ENCODE measurements around the gene C4orf36. TPM values are rescaled to one million over a fixed set of nuclear protein-coding genes. Genes with fewer than 3 reads are reported as not detected.

C4orf36 gene
- total and polyA plus RNA-seq, 2 of the 4 experiments (the other 2 are of a cell fraction), result 0.18 to 0.41 TPM

GRCh38 chr4:86831262-86832130 lies 60.7 kb downstream of the C4orf36 start:
- H3K4me3 ChIP-seq (ENCODE audit: insufficient read depth, low read depth, low read length), result no peak overlapping the region
- H4K5ac ChIP-seq (ENCODE audit: low read depth, low read length), result peak overlapping the region; percentile 44
- peak overlapping the region; percentile 88 for H4K91ac ChIP-seq (ENCODE audit: insufficient read depth, low read depth, low read length)
- intact Hi-C loops (cut with micrococcal nuclease) (loop anchor here (5.0 kb wide), 1 partner anchor 61 kb away; the partner anchor contains the start of gene C4orf36), in situ Hi-C loops (cut with MboI; ENCODE audit: low sequenced_read_pairs) (no loop called here), dilution Hi-C loops (cut with HindIII; ENCODE audit: low sequenced_read_pairs, unreplicated experiment) (no loop called here)
- H3K18ac ChIP-seq (ENCODE audit: low read depth, low read length), result peak overlapping the region; percentile 49
- H2AK9ac ChIP-seq (replicated peaks; ENCODE audit: low read depth, low read length, poor library complexity), result peak overlapping the region; percentile 30
- H3K9me1 ChIP-seq (ENCODE audit: insufficient read depth, low read length), result peaks cover 20% of the 10 kb centered on the region
- TF ChIP-seq FOS (IDR thresholded peaks at IDR 0.05; ENCODE audit: low read depth, low read length), result 0 out of 2 replicates have a peak, but pooled peaks have one; percentile 12
- TF ChIP-seq RCOR1 (IDR thresholded peaks at IDR 0.05; ENCODE audit: insufficient replicate concordance, low read length), result peak; percentile 32
- TF ChIP-seq USF2 (IDR thresholded peaks at IDR 0.05; ENCODE audit: low read depth, low read length), result no peak
- TF ChIP-seq MAFK (IDR thresholded peaks at IDR 0.05; ENCODE audit: low read depth, low read length), result 0 out of 2 replicates have a peak, but pooled peaks have one; percentile 20
- TF ChIP-seq NFE2L2 (IDR thresholded peaks at IDR 0.05; ENCODE audit: low read depth, low read length), result no peak
- peak; percentile 69 for TF ChIP-seq CEBPB (IDR thresholded peaks at IDR 0.05; ENCODE audit: low read depth, low read length)
- peak; percentile 61; the same call in 1 of the 2 replicates for TF ChIP-seq BHLHE40 (IDR thresholded peaks at IDR 0.05; ENCODE audit: low read depth, low read length)
- peak overlapping the region; percentile 95 for H2BK20ac ChIP-seq (ENCODE audit: low read depth, low read length)
- H3K4ac ChIP-seq (ENCODE audit: low read depth, low read length), result peak overlapping the region; percentile 89
- H3K9ac ChIP-seq (ENCODE audit: low read depth, low read length), result peak overlapping the region; percentile 21; the same call in 1 of the 2 replicates
- H3K23ac ChIP-seq (ENCODE audit: low read depth, low read length), result peak overlapping the region; percentile 87
- H3K56ac ChIP-seq (ENCODE audit: extremely low read depth, insufficient read depth, low read length), result peak overlapping the region; percentile 78
- H3K79me1 ChIP-seq (ENCODE audit: low read depth in 1 of 2, low read length in 2 of 2), result no peaks in the 10 kb centered on the region
- no TSS peak for BruUV-seq (replicated peaks)
- POLR2A ChIA-PET (ENCODE audit: unreplicated experiment), result interaction anchor here (1.0 to 1.3 kb wide), 2 partner anchors 9 to 12 kb away, joined by 3 to 6 read pairs; no protein-coding TSS in a partner anchor
- CTCF ChIA-PET, result interaction anchor here (0.7 to 0.9 kb wide), 3 partner anchors 10 to 336 kb away, joined by 3 to 4 read pairs (median 3); no protein-coding TSS in a partner anchor
- peak overlapping the region; percentile 76 for H3K14ac ChIP-seq (replicated peaks; ENCODE audit: low read depth, low read length)
- WGBS, 2 experiments (ENCODE audit: extremely low coverage in 2 of 2, insufficient read length in 1 of 2), result no CpG with 5 or more reads among the region's 5 CpGs
- ATAC-seq (ENCODE audit: low read depth) (peak; percentile 90), DNase-seq (peak; percentile 96)
- H4K20me1 ChIP-seq (ENCODE audit: insufficient read depth, low read length), result no peaks in the 10 kb centered on the region
- peak overlapping the region; percentile 71; the same call in 2 of the 3 replicates for H2BK15ac ChIP-seq (ENCODE audit: low read depth, low read length)
- H3K36me3 ChIP-seq (ENCODE audit: control insufficient read depth, insufficient read depth, low read length), result no peaks in the 10 kb centered on the region
- peak overlapping the region; percentile 86 for H2AFZ ChIP-seq (replicated peaks; ENCODE audit: low read length, poor library complexity)
- peak overlapping the region; percentile 71 for H3K27ac ChIP-seq (ENCODE audit: insufficient read depth, low read length)
- H4K8ac ChIP-seq (ENCODE audit: low read depth in 2 of 2, low read length in 2 of 2), result peak overlapping the region; percentile 0 to 91; a peak in 3 of 4 replicates
- peak overlapping the region; percentile 96 for H2BK5ac ChIP-seq (ENCODE audit: low read depth, low read length, poor library complexity, severe bottlenecking)
- peak overlapping the region; percentile 81; the same call in 1 of the 2 replicates for H2AK5ac ChIP-seq (ENCODE audit: low read depth, low read length)
- peaks cover 23% of the 10 kb centered on the region for H3K4me1 ChIP-seq (ENCODE audit: control insufficient read depth, insufficient read depth, low read length)
- no peaks in the 10 kb centered on the region for H3K27me3 ChIP-seq (ENCODE audit: control insufficient read depth, insufficient read depth, low read length)
- H3K9me3 ChIP-seq (ENCODE audit: control insufficient read depth, insufficient read depth, low read length), result 0 out of 2 replicates have a peak, but pooled peaks cover 2% of the 10 kb centered on the region
- H2BK120ac ChIP-seq (ENCODE audit: low read depth, low read length), result peak overlapping the region; percentile 97
- peak overlapping the region; percentile 42 for H3K4me2 ChIP-seq (ENCODE audit: low read depth, low read length)

All from IMR-90 (cell line).